Duodenal mucosa (tissue), 2 donors: Measurements from ENCODE around the gene CAPZB.

ENCODE experiments used
- H3K27ac ChIP-seq: one replicate; pipeline ENCODE4 v1.7.0; 2013; ENCODE audit warnings: low read depth, low read length
- H3K27me3 ChIP-seq, 2 donors: one replicate each; pipeline ENCODE4 v1.7.0; 2013; ENCODE audit warnings: low read length in 2 of 2, control low read depth in 1 of 2; ENCODE audit not compliant: insufficient read depth in 2 of 2, control insufficient read depth in 1 of 2
- H3K36me3 ChIP-seq, 2 donors: one replicate each; pipeline ENCODE4 v1.7.0; 2013; ENCODE audit warnings: low read length in 2 of 2, control low read depth in 1 of 2; ENCODE audit not compliant: insufficient read depth in 2 of 2, control insufficient read depth in 1 of 2
- H3K4me1 ChIP-seq, 2 donors: one replicate each; pipeline ENCODE4 v1.7.0; 2013; ENCODE audit warnings: low read length in 2 of 2, control low read depth in 1 of 2; ENCODE audit not compliant: insufficient read depth in 2 of 2, control insufficient read depth in 1 of 2
- H3K4me3 ChIP-seq, 2 donors: one replicate each; pipeline ENCODE4 v1.7.0; 2013; ENCODE audit warnings: low read length in 2 of 2, low read depth in 1 of 2
- H3K9ac ChIP-seq, 2 donors: one replicate each; pipeline ENCODE4 v1.7.0; 2013; ENCODE audit warnings: low read length in 2 of 2, low read depth in 1 of 2
- H3K9me3 ChIP-seq, 2 donors: one replicate each; pipeline ENCODE4 v1.7.0; 2013; ENCODE audit warnings: low read length in 2 of 2, control low read depth in 1 of 2; ENCODE audit not compliant: control insufficient read depth in 1 of 2

The CAPZB gene

DNA sequence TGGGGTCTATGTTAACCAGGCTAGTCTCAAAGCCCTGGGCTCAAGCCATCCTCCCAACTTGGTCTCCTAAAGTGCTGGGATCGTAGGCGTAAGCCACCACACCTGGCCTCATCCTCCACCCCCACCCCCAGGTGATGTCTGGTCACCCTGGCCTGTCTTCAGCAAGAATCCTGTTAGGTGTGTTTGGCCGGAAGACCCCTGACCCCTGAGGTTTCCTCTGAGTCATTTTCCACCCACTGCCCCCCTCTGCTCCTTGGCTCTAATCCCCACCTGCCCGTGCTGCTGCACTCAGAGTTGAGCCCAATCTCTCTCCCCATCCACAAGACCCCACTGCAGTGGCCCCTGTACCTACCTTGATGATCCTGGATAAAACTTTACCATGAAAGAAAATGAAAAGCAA, 148.1 kb downstream of the CAPZB start:
- Histone ChIP-seq H3K27ac (no peak overlapping the region), H3K4me3 (no peak overlapping the region), H3K36me3 (peaks cover 6 to 39% of the 10 kb centered on the region in 2 donors), H3K9me3 (no peaks in the 10 kb centered on the region), H3K9ac (no peak overlapping the region), H3K4me1 (peaks cover 0 to 6% of the 10 kb centered on the region in 2 donors), H3K27me3 (no peaks in the 10 kb centered on the region)

GRCh38 chr1:19336543-19336942, 148.8 kb downstream of the CAPZB start:
- H3K4me3 ChIP-seq = no peak overlapping the region
- H3K9ac ChIP-seq = no peak overlapping the region
- no peak overlapping the region for H3K27ac ChIP-seq
- peaks cover 6 to 31% of the 10 kb centered on the region in 2 donors for H3K36me3 ChIP-seq
- H3K9me3 ChIP-seq = no peaks in the 10 kb centered on the region
- no peaks in the 10 kb centered on the region for H3K27me3 ChIP-seq
- H3K4me1 ChIP-seq = no peaks in the 10 kb centered on the region

- Histone ChIP-seq H3K4me3 (no peak overlapping the region), H3K36me3 (peaks cover 0 to 10% of the 10 kb centered on the region in 2 donors), H3K9ac (no peak overlapping the region), H3K27ac (no peak overlapping the region), H3K4me1 (peaks cover 0 to 7% of the 10 kb centered on the region in 2 donors), H3K27me3 (no peaks in the 10 kb centered on the region), H3K9me3 (no peaks in the 10 kb centered on the region)
Measured at GRCh38 chr1:19333587-19334354, 151.6 kb downstream of the CAPZB start.

DNA sequence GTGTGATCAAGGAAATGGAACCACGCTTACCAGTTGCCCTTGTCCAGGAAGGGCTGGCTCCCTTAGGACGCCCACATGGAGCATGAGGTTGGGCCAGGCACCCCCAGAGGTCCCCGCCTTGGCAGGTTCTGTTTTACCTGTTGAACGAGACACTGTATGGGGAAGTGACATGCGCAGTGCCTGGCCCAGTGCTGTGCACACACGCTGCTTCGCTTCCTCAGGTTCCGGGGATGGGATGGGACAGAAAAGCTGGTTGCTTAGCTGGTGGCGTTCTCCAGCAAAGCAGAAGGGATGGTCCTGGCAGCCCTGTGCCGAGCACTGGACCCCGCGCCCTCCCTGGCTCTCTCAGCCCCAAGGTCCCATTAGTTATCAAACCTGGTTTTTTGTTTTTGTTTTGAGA, 152.5 kb downstream of the CAPZB start:
- peaks cover 3 to 11% of the 10 kb centered on the region in 2 donors for H3K36me3 ChIP-seq
- no peak overlapping the region for H3K27ac ChIP-seq
- no peaks in the 10 kb centered on the region for H3K9me3 ChIP-seq
- H3K4me3 ChIP-seq = no peak overlapping the region
- H3K27me3 ChIP-seq = no peaks in the 10 kb centered on the region
- peaks cover 0 to 7% of the 10 kb centered on the region in 2 donors for H3K4me1 ChIP-seq
- H3K9ac ChIP-seq = no peak overlapping the region

- no peaks in the 10 kb centered on the region for H3K27me3 ChIP-seq
- H3K27ac ChIP-seq = no peak overlapping the region
- H3K4me1 ChIP-seq = peaks cover 0 to 7% of the 10 kb centered on the region in 2 donors
- H3K9me3 ChIP-seq = no peaks in the 10 kb centered on the region
- H3K4me3 ChIP-seq = no peak overlapping the region
- H3K9ac ChIP-seq = no peak overlapping the region
- H3K36me3 ChIP-seq = peaks cover 3 to 23% of the 10 kb centered on the region in 2 donors
Measured at GRCh38 chr1:19331262-19331878, 154.0 kb downstream of the CAPZB start.

DNA sequence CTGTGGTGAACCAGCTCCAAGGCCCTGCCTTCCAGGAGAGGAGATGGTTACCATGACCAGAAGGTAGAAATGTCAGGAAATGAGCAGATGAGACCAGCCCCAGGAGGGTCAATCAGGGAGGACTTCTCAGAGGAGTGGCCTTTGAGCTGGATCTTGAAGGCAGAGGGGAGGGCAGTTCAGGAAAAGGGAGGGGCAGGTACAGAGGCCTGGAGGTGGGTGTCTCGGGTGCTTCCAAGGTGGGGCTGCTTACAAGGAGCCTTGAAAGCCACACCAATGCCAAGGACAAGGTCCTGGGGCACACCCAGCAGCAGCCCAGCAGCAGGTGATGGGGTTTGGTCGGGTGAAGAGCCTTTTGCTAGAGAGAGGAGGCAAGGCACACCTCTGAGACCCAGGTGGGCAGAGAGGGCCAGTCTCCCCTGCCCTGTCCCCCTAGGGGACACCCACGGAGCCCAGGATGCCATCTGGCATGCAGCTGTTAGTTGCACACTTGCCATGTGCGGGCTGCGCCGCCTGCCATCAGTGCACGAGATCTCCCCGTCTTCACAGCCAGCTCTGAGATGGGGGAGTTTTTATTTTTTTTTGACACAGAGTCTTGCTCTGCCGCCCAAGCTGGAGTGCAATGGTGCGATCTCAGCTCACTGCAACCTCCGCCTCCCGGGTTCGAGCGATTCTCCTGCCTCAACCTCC, 154.7 kb downstream of the CAPZB start:
- Histone ChIP-seq H3K4me3 (no peak overlapping the region), H3K9ac (no peak overlapping the region), H3K27me3 (no peaks in the 10 kb centered on the region), H3K36me3 (peaks cover 3 to 31% of the 10 kb centered on the region in 2 donors), H3K9me3 (no peaks in the 10 kb centered on the region), H3K4me1 (peaks cover 0 to 7% of the 10 kb centered on the region in 2 donors), H3K27ac (no peak overlapping the region)

DNA sequence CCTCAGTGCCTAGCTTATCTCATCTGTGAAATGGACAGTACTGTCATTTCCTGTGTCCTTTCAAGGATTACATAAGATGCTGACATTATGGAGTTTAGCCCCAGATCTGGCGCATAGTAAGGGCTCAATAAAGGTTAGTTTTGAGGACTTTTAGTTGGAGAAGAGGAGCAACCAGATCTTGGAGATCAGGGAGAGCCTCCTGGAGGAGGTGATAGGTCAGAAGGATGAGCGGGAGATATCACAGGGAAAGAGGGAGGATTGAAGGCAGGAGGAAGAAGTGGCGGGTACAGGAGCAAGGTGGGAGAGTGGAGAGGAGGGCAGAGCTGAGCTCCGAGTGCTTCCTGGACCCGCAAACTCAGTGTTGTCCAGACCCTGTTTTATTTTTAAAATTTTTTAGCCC, 155.7 kb downstream of the CAPZB start:
- Histone ChIP-seq H3K36me3 (peaks cover 3 to 39% of the 10 kb centered on the region in 2 donors), H3K9ac (no peak overlapping the region), H3K4me1 (peaks cover 0 to 7% of the 10 kb centered on the region in 2 donors), H3K9me3 (no peaks in the 10 kb centered on the region), H3K27ac (no peak overlapping the region), H3K27me3 (no peaks in the 10 kb centered on the region), H3K4me3 (no peak overlapping the region)

GRCh38 chr1:19329188-19329587, 156.2 kb downstream of the CAPZB start:
- Histone ChIP-seq H3K36me3 (peaks cover 8 to 43% of the 10 kb centered on the region in 2 donors), H3K27ac (no peak overlapping the region), H3K4me1 (peaks cover 0 to 7% of the 10 kb centered on the region in 2 donors), H3K9ac (no peak overlapping the region), H3K4me3 (no peak overlapping the region), H3K27me3 (no peaks in the 10 kb centered on the region), H3K9me3 (no peaks in the 10 kb centered on the region)

DNA sequence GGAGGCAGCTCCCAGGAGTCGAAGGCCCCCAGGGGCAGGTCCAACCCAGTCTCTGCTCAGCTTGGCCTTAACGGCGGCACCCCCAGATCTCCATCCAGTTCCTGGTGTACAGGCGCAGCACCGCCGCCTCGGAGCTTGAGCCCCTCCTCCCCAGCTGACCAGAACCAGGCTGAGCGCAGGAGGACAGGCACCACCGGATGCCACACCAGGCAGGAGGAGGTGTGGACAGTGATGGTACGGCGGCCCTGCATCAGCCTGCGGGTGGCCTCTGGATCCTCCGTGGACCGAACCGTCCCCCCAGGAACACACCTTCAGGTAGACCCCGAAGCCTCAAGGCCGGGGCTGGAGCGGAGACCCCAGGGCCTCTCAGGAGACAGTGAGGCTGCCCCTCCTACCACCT, 156.9 kb downstream of the CAPZB start:
- Histone ChIP-seq H3K9me3 (no peaks in the 10 kb centered on the region), H3K9ac (no peak overlapping the region), H3K27ac (no peak overlapping the region), H3K4me3 (no peak overlapping the region), H3K36me3 (peaks cover 14 to 48% of the 10 kb centered on the region in 2 donors), H3K4me1 (peaks cover 0 to 7% of the 10 kb centered on the region in 2 donors), H3K27me3 (no peaks in the 10 kb centered on the region)

DNA sequence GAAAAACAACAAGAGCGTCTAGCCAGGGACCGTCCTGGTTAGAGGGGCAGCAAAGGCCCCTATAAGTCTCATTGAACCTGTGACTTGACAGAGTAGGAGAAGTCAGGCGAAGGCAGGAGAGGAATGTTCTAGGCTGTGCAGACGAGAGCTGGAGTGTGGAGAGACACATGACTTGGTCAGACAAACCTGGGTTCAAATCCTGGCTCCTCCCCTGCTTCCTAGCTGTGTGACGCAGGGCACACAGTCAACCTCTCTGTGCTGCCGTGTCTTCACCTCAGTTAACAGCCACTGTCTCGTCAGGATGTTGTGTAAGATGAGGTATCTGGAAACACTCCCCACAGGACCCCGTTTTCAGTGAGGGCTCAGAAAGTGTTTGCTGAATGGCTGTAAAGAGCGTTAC, 157.6 kb downstream of the CAPZB start:
- Histone ChIP-seq H3K4me3 (no peak overlapping the region), H3K36me3 (peaks cover 14 to 50% of the 10 kb centered on the region in 2 donors), H3K27ac (no peak overlapping the region), H3K9me3 (no peaks in the 10 kb centered on the region), H3K27me3 (no peaks in the 10 kb centered on the region), H3K9ac (no peak overlapping the region), H3K4me1 (peaks cover 0 to 7% of the 10 kb centered on the region in 2 donors)
